Muscle of leg (tissue), 11 donors: Measurements from ENCODE around the gene TUB. TPM values are rescaled to one million over a fixed set of nuclear protein-coding genes. Genes with fewer than 3 reads are reported as not detected.

Experiments used
- DNase-seq: peaks from one replicate; pipeline ENCODE4 v3.0.0; 2013
- H3K27ac ChIP-seq: one replicate; pipeline ENCODE4 v1.5.1; 2013; ENCODE audit warnings: mild to moderate bottlenecking, low read length, control low read depth
- H3K27me3 ChIP-seq: one replicate; pipeline ENCODE4 v1.6.1; 2013; ENCODE audit warnings: low read length; ENCODE audit not compliant: control insufficient read depth, insufficient read depth
- H3K36me3 ChIP-seq: one replicate; pipeline ENCODE4 v1.6.1; 2013; ENCODE audit warnings: low read length; ENCODE audit not compliant: control insufficient read depth, insufficient read depth
- H3K4me1 ChIP-seq: one replicate; pipeline ENCODE4 v1.6.1; 2013; ENCODE audit warnings: low read length; ENCODE audit not compliant: control insufficient read depth, insufficient read depth
- H3K4me3 ChIP-seq: one replicate; pipeline ENCODE4 v1.5.1; 2013; ENCODE audit warnings: low read length, control low read depth
- H3K9me3 ChIP-seq: replicated peaks from 2 replicates; pipeline ENCODE4 v1.6.1; 2013; ENCODE audit warnings: low read depth, low read length; ENCODE audit not compliant: control insufficient read depth
- WGBS: methylation state at CpG from one replicate; pipeline ENCODE4 v1.1.5; 2013; ENCODE audit warnings: missing lambda C conversion rate; ENCODE audit not compliant: insufficient coverage; 5-methylcytosine and 5-hydroxymethylcytosine counted together
- polyA plus RNA-seq, 8 donors: library from polyadenylated mRNA; unstranded; fragments of 120-200 nt; gene quantifications; one replicate each; pipeline versions ENCODE4 v1.2.1 to v1.2.3, GENCODE V29; 2013; ENCODE audit warnings: inconsistent platforms in 1 of 8, low replicate concordance in 1 of 8; ENCODE audit not compliant: insufficient read length in 8 of 8, insufficient read depth in 1 of 8
- total RNA-seq: library from RNA; stranded (reverse); fragments of 120-200 nt; gene quantifications from one replicate; pipeline ENCODE4 v1.2.4, GENCODE V29; 2013

Gene TUB
- total and polyA plus RNA-seq, 9 donors = 9.5 to 20.3 (median 15.4) TPM

- DNase-seq = no peak
- H3K27me3 ChIP-seq = peaks cover 14% of the 10 kb centered on the region
- 45% methylated on average over 10 of the region's 11 CpGs for WGBS
- no peaks in the 10 kb centered on the region for H3K36me3 ChIP-seq
- peaks cover 12% of the 10 kb centered on the region for H3K4me1 ChIP-seq
- H3K9me3 ChIP-seq = no peaks in the 10 kb centered on the region
- H3K27ac ChIP-seq = no peak overlapping the region
- no peak overlapping the region for H3K4me3 ChIP-seq
Measured at GRCh38 chr11:8035200-8035855, 45.7 kb upstream of the TUB start.

GRCh38 chr11:8036002-8036802 lies 44.8 kb upstream of the TUB start:
- peaks cover 12% of the 10 kb centered on the region for H3K4me1 ChIP-seq
- H3K27me3 ChIP-seq = peaks cover 13% of the 10 kb centered on the region
- no peaks in the 10 kb centered on the region for H3K9me3 ChIP-seq
- DNase-seq = no peak
- no peak overlapping the region for H3K4me3 ChIP-seq
- H3K27ac ChIP-seq = no peak overlapping the region
- 63% methylated on average over 5 of the region's 5 CpGs for WGBS
- H3K36me3 ChIP-seq = no peaks in the 10 kb centered on the region

GRCh38 chr11:8036986-8037385 lies 44.0 kb upstream of the TUB start:
- Histone ChIP-seq H3K36me3 (no peaks in the 10 kb centered on the region), H3K4me1 (peaks cover 12% of the 10 kb centered on the region), H3K27ac (no peak overlapping the region), H3K4me3 (no peak overlapping the region), H3K9me3 (no peaks in the 10 kb centered on the region), H3K27me3 (peaks cover 11% of the 10 kb centered on the region)
- DNase-seq = no peak
- WGBS = 83% methylated on average over 3 of the region's 5 CpGs

- H3K36me3 ChIP-seq = no peaks in the 10 kb centered on the region
- no peak overlapping the region for H3K27ac ChIP-seq
- H3K4me3 ChIP-seq = no peak overlapping the region
- no peaks in the 10 kb centered on the region for H3K9me3 ChIP-seq
- H3K4me1 ChIP-seq = peaks cover 4% of the 10 kb centered on the region
- 64% methylated on average over 7 of the region's 8 CpGs for WGBS
- no peak for DNase-seq
- H3K27me3 ChIP-seq = peaks cover 3% of the 10 kb centered on the region
Measured at GRCh38 chr11:8038393-8038792, 42.6 kb upstream of the TUB start.

- H3K27me3 ChIP-seq = peaks cover 3% of the 10 kb centered on the region
- H3K4me1 ChIP-seq = no peaks in the 10 kb centered on the region
- no peaks in the 10 kb centered on the region for H3K36me3 ChIP-seq
- H3K9me3 ChIP-seq = no peaks in the 10 kb centered on the region
- 84% methylated on average over 10 of the region's 12 CpGs for WGBS
- H3K4me3 ChIP-seq = no peak overlapping the region
- no peak overlapping the region for H3K27ac ChIP-seq
- no peak for DNase-seq
Measured at GRCh38 chr11:8038811-8039529, 42.0 kb upstream of the TUB start.

- no peaks in the 10 kb centered on the region for H3K4me1 ChIP-seq
- H3K9me3 ChIP-seq = no peaks in the 10 kb centered on the region
- WGBS = 72% methylated on average over 8 of the region's 10 CpGs
- H3K27ac ChIP-seq = no peak overlapping the region
- no peak overlapping the region for H3K4me3 ChIP-seq
- no peaks in the 10 kb centered on the region for H3K36me3 ChIP-seq
- peaks cover 3% of the 10 kb centered on the region for H3K27me3 ChIP-seq
- no peak for DNase-seq
Measured at GRCh38 chr11:8039530-8040260, 41.3 kb upstream of the TUB start.

GRCh38 chr11:8040261-8040920 lies 40.6 kb upstream of the TUB start:
- 67% methylated on average over 1 of the region's 4 CpGs for WGBS
- Histone ChIP-seq H3K9me3 (no peaks in the 10 kb centered on the region), H3K27ac (no peak overlapping the region), H3K27me3 (peaks cover 3% of the 10 kb centered on the region), H3K4me1 (no peaks in the 10 kb centered on the region), H3K36me3 (no peaks in the 10 kb centered on the region), H3K4me3 (no peak overlapping the region)
- no peak for DNase-seq

GRCh38 chr11:8040921-8041285 lies 40.1 kb upstream of the TUB start:
- WGBS = 88% methylated on average over 1 of the region's 2 CpGs

GRCh38 chr11:8041576-8041975 lies 39.4 kb upstream of the TUB start:
- no peak for DNase-seq
- WGBS = 81% methylated on average over 1 of the region's 4 CpGs
- Histone ChIP-seq H3K36me3 (no peaks in the 10 kb centered on the region), H3K4me3 (no peak overlapping the region), H3K27me3 (peaks cover 3% of the 10 kb centered on the region), H3K4me1 (no peaks in the 10 kb centered on the region), H3K27ac (no peak overlapping the region), H3K9me3 (no peaks in the 10 kb centered on the region)

More at GRCh38 chr11:8040921-8041285, 40.1 kb upstream of the TUB start:
- Histone ChIP-seq H3K4me3 (no peak overlapping the region), H3K4me1 (no peaks in the 10 kb centered on the region), H3K27ac (no peak overlapping the region), H3K27me3 (peaks cover 3% of the 10 kb centered on the region), H3K36me3 (no peaks in the 10 kb centered on the region), H3K9me3 (no peaks in the 10 kb centered on the region)
- no peak for DNase-seq
